ENCODE results near the gene CSTB. TPM values are rescaled to one million over a fixed set of nuclear protein-coding genes. Genes with fewer than 3 reads are reported as not detected.
A peak's percentile ranks its signal among the peaks of the same experiment; 100 is the strongest.

Gene CSTB
- total and polyA plus RNA-seq, 2 donors (not counting 3 experiments of a cell fraction or from before 2014, with no cell fraction given): 65.8 to 83.7 TPM

DNA sequence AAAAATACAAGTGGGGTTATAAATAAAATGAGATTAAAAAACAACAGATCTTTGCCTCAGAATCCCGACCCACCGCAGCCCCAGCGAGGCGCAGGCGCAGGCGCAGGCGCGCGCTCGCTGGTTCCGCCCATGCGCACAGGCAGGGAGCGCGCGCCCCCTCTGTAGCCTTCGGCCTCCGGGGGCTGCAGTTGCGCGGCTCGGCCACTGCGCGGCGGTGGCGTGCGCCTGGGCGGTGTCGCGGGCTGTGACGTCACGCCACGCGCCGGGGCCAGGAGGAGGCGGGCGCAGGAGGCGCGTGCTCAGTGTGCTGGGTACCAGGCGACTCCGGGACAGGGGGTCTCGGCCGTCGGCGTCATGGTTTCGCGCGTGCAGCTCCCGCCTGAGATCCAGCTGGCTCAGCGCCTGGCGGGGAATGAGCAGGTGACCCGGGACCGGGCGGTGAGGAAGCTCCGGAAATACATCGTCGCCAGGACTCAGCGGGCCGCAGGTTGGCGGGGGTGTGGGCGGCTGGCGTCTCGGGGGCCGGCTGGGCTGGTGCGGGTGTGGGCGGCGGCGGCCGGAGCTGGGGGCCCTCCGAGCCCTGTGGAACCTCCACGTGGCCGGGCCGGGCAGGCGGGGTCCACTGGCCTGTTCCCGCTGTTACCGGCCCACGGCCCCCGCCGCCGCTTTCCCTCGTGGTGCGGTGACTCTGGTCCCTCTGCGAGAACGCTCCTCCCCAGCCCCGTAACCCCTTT lies 13.3 kb upstream of the CSTB start, which contains the start of gene RRP1:
TSS of gene RRP1 (plus strand) at position 302 of the 734 bp plus-strand sequence. CDS start at position 355, 53 bp downstream.
- Histone ChIP-seq H4K20me1 (replicated peaks; ENCODE audit: control insufficient read depth, extremely low read depth, insufficient read depth, low read length) (no peaks in the 10 kb centered on the region), H3K36me3 (ENCODE audit: control insufficient read depth in 2 of 2, extremely low read depth in 1 of 2, insufficient read depth in 2 of 2, low read length in 2 of 2) (peaks cover 10 to 24% of the 10 kb centered on the region in 2 experiments), H3K27ac (ENCODE audit: insufficient read depth, low read depth, low read length) (peak within 1 kb of the TSS; percentile 59), H3K9me1 (replicated peaks; ENCODE audit: control insufficient read depth, extremely low read depth, insufficient read depth, low read length) (no peaks in the 10 kb centered on the region), H3K4me2 (ENCODE audit: insufficient read depth, low read length) (peak within 1 kb of the TSS; percentile 81), H3K27me3 (ENCODE audit: control insufficient read depth in 2 of 2, insufficient read depth in 2 of 2, low read length in 2 of 2) (no peaks in the 10 kb centered on the region), H3K79me2 (ENCODE audit: control insufficient read depth, insufficient read depth, low read length) (peaks cover 48% of the 10 kb centered on the region), H3K9me3 (replicated peaks; ENCODE audit: control insufficient read depth, insufficient read depth, low read length) (no peaks in the 10 kb centered on the region), H3K9ac (replicated peaks; ENCODE audit: extremely low read depth, insufficient read depth, low read length) (peak within 1 kb of the TSS; percentile 81), H3K4me1 (ENCODE audit: control insufficient read depth, extremely low read depth, insufficient read depth, low read length) (peaks cover 7% of the 10 kb centered on the region), H2AFZ (ENCODE audit: low read depth, low read length) (peak within 1 kb of the TSS; percentile 86), H3K4me3 (replicated peaks in 1 of 3; ENCODE audit: insufficient read depth in 1 of 3, low read depth in 1 of 3, low read length in 3 of 3) (peak within 1 kb of the TSS; percentile 85 to 95 (median 91))
- POLR2A ChIA-PET: no interaction called here
- no TSS peak for BruUV-seq (replicated peaks)
- intact Hi-C loops (cut with micrococcal nuclease): loop anchor here (5.0 kb wide), 1 partner anchor 62 kb away; no protein-coding TSS in a partner anchor
- DNase-seq (ENCODE audit: low read depth, low spot score) (peak; percentile 91), FAIRE-seq (peak; percentile 77)
- dilution Hi-C loops (cut with MboI; ENCODE audit: extremely low pct_ligation_motif_present, low sequenced_read_pairs): no loop called here
- CTCF ChIA-PET: interaction anchor here (0.7 to 2.2 kb wide), 11 partner anchors 11 to 186 kb away, joined by 3 to 10 read pairs (median 3); no protein-coding TSS in a partner anchor
- TF ChIP-seq POLR2A (IDR thresholded peaks at IDR 0.05; ENCODE audit: low read depth, low read length) (peak; percentile 96), GATA2 (IDR thresholded peaks at IDR 0.05; ENCODE audit: insufficient read depth, insufficient read length, low read depth, low read length) (no peak), POLR2AphosphoS5 (IDR thresholded peaks at IDR 0.05; ENCODE audit: insufficient read depth, low read depth, low read length) (peak; percentile 98), MYC (IDR thresholded peaks at IDR 0.05; ENCODE audit: low read depth, low read length) (peak; percentile 84), JUN (IDR thresholded peaks at IDR 0.05; ENCODE audit: borderline replicate concordance, insufficient read depth, insufficient read length, low read depth) (no peak), EZH2 (IDR thresholded peaks at IDR 0.05; ENCODE audit: borderline replicate concordance, low read depth, low read length, severe bottlenecking) (no peak)
- TF ChIP-seq, protein P1, sequence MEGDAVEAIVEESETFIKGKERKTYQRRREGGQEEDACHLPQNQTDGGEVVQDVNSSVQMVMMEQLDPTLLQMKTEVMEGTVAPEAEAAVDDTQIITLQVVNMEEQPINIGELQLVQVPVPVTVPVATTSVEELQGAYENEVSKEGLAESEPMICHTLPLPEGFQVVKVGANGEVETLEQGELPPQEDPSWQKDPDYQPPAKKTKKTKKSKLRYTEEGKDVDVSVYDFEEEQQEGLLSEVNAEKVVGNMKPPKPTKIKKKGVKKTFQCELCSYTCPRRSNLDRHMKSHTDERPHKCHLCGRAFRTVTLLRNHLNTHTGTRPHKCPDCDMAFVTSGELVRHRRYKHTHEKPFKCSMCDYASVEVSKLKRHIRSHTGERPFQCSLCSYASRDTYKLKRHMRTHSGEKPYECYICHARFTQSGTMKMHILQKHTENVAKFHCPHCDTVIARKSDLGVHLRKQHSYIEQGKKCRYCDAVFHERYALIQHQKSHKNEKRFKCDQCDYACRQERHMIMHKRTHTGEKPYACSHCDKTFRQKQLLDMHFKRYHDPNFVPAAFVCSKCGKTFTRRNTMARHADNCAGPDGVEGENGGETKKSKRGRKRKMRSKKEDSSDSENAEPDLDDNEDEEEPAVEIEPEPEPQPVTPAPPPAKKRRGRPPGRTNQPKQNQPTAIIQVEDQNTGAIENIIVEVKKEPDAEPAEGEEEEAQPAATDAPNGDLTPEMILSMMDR (IDR thresholded peaks at IDR 0.05; ENCODE audit: extremely low read depth in 1 of 2, insufficient read depth in 1 of 2, low read depth in 1 of 2, low read length in 2 of 2): peak; percentile 79 to 98
- TF ChIP-seq, protein P2, sequence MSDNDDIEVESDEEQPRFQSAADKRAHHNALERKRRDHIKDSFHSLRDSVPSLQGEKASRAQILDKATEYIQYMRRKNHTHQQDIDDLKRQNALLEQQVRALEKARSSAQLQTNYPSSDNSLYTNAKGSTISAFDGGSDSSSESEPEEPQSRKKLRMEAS (IDR thresholded peaks at IDR 0.05; ENCODE audit: insufficient read depth, insufficient read length): peak; percentile 59
